WTC11 (cell line): ENCODE data around the gene TSEN2.

Source experiments
- CTCF ChIP-seq: fragments of 200-600 bp; IDR thresholded peaks from 2 replicates; pipeline ENCODE4 v1.8.0; 2022; ENCODE audit warnings: antibody characterized with exemption
- ESRRA ChIP-seq: sonication (generic); formaldehyde crosslinking; IDR thresholded peaks from 2 replicates; pipeline ENCODE4 v1.8.1; 2022; ENCODE audit warnings: mild to moderate bottlenecking, missing genetic modification reagents, borderline replicate concordance
- MAX ChIP-seq: sonication (generic); formaldehyde crosslinking; IDR thresholded peaks from 2 replicates; pipeline ENCODE4 v1.8.0; 2022; ENCODE audit warnings: mild to moderate bottlenecking, missing genetic modification reagents
- SP1 ChIP-seq: sonication (generic); formaldehyde crosslinking; conservative IDR thresholded peaks from 2 replicates; pipeline ENCODE4 v1.8.1; 2022; ENCODE audit warnings: missing genetic modification reagents
- TEAD1 ChIP-seq: sonication (generic); formaldehyde crosslinking; IDR thresholded peaks from 2 replicates; pipeline ENCODE4 v1.8.0; 2022; ENCODE audit warnings: mild to moderate bottlenecking, missing genetic modification reagents
- USF1 ChIP-seq: sonication (generic); formaldehyde crosslinking; IDR thresholded peaks from 2 replicates; pipeline ENCODE4 v1.8.0; 2022; ENCODE audit warnings: mild to moderate bottlenecking, missing genetic modification reagents
- ZNF425 ChIP-seq: fragments of 250-450 bp; sonication (Bioruptor Pico); conservative IDR thresholded peaks from 2 replicates; pipeline ENCODE4 v1.9.0; 2021; ENCODE audit warnings: mild to moderate bottlenecking
- TF ChIP-seq, protein P1 (sequence below): sonication (generic); formaldehyde crosslinking; IDR thresholded peaks from 2 replicates; pipeline ENCODE4 v1.8.1; 2023; ENCODE audit warnings: mild to moderate bottlenecking, missing genetic modification reagents
- TF ChIP-seq, protein P2 (sequence below): sonication (generic); formaldehyde crosslinking; IDR thresholded peaks from 2 replicates; pipeline ENCODE4 v1.8.0; 2022; ENCODE audit warnings: mild to moderate bottlenecking, missing genetic modification reagents

DNA sequence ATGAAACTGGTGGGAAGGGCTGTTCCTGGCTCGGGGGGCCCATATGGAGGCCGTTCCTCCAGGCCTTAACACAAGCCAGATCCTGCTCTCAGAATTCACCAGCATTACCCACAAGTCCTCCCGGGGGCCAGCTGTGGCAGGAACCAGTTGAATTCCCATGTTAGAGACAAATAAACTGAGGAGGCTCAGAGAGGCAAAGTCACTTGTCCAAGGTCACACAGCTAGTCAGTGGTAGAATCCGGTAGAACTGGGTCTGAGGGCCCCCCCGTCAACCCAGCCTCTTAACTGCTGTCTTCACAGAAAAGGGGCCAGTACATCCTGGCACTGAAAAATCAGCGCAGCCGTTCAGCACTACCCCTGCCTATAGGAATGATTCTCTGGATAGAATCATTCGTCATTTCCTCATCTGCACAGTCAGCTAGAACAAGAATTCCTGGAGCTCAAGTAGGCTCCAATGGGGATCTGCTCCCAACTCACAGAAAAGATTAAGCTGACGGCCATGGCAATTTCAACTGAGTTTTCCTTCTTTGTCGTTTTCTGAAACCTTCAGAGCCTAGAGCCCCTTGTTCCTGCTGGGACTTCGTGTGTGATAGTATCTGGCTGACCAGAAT is 12.2 kb upstream of the TSEN2 start:
- TF ChIP-seq USF1 (CRISPR knock-in tag), result no peak
- TF ChIP-seq MAX (CRISPR knock-in tag), result no peak
- TF ChIP-seq CTCF, result no peak
- no peak for TF ChIP-seq TEAD1 (CRISPR knock-in tag)
- TF ChIP-seq SP1 (CRISPR knock-in tag), result no peak
- TF ChIP-seq, protein P1, sequence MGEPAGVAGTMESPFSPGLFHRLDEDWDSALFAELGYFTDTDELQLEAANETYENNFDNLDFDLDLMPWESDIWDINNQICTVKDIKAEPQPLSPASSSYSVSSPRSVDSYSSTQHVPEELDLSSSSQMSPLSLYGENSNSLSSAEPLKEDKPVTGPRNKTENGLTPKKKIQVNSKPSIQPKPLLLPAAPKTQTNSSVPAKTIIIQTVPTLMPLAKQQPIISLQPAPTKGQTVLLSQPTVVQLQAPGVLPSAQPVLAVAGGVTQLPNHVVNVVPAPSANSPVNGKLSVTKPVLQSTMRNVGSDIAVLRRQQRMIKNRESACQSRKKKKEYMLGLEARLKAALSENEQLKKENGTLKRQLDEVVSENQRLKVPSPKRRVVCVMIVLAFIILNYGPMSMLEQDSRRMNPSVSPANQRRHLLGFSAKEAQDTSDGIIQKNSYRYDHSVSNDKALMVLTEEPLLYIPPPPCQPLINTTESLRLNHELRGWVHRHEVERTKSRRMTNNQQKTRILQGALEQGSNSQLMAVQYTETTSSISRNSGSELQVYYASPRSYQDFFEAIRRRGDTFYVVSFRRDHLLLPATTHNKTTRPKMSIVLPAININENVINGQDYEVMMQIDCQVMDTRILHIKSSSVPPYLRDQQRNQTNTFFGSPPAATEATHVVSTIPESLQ (CRISPR knock-in tag), result no peak
- TF ChIP-seq ZNF425 (CRISPR knock-in tag), result no peak
- TF ChIP-seq, protein P2, sequence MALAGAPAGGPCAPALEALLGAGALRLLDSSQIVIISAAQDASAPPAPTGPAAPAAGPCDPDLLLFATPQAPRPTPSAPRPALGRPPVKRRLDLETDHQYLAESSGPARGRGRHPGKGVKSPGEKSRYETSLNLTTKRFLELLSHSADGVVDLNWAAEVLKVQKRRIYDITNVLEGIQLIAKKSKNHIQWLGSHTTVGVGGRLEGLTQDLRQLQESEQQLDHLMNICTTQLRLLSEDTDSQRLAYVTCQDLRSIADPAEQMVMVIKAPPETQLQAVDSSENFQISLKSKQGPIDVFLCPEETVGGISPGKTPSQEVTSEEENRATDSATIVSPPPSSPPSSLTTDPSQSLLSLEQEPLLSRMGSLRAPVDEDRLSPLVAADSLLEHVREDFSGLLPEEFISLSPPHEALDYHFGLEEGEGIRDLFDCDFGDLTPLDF (CRISPR knock-in tag), result no peak
- no peak for TF ChIP-seq ESRRA (CRISPR knock-in tag)
